T-cell (primary cell): ENCODE measurements around the gene BORCS8. TPM values are rescaled to one million over a fixed set of nuclear protein-coding genes. Genes with fewer than 3 reads are reported as not detected.
A peak's percentile ranks its signal among the peaks of the same experiment; 100 is the strongest.
"Not testable (repeated sequence)": the region's sequence is repeated elsewhere in the genome, so short reads cannot be mapped to it uniquely, and the experiment has no call there.

Source experiments
- ATAC-seq, 4 experiments: fragments of 200-7000 bp in 3 of 4; fragments of 150-1000 bp in 1 of 4; cut with Tn5 transposase; replicated peaks in 1 of 4; 1 replicate in 3 of 4; 2 replicates in 1 of 4; pipeline ENCODE4 v1.10.0; 2021; ENCODE audit warnings: moderate library complexity in 3 of 4, mild to moderate bottlenecking in 2 of 4, moderate number of reproducible peaks in 1 of 4
- CTCF ChIA-PET, 2 donors: fragments of 300-600 bp; sonication (Branson Sonifier 250); formaldehyde crosslinking; loops; one replicate each; lab custom pipeline; 2022; ENCODE audit warnings: antibody characterized with exemption in 2 of 2; lab: Charles Lee
- POLR2A ChIA-PET, 2 donors: fragments of 300-600 bp; sonication (Branson Sonifier 250); formaldehyde crosslinking; loops; one replicate each; lab custom pipeline; 2022; ENCODE audit warnings: antibody characterized with exemption in 2 of 2; lab: Charles Lee
- DNase-seq, 35 experiments: peaks; one replicate each; pipeline versions ENCODE4 v3.0.0 to v3.0.0-alpha.2; 2013 to 2023
- H3K27ac ChIP-seq: one replicate; pipeline ENCODE4 v1.5.1; 2013; ENCODE audit warnings: low read length
- H3K27me3 ChIP-seq, 2 experiments: replicated peaks in 1 of 2; 1 replicate in 1 of 2; 2 replicates in 1 of 2; pipeline versions ENCODE4 v1.6.1 to v1.7.0; 2013; ENCODE audit warnings: low read length in 1 of 2, mixed read lengths in 1 of 2; ENCODE audit not compliant: control insufficient read depth in 2 of 2, insufficient read depth in 2 of 2; ENCODE audit errors: extremely low read depth in 1 of 2
- H3K36me3 ChIP-seq, 2 donors: 1 replicate in 1 of 2; 2 replicates in 1 of 2; pipeline versions ENCODE4 v1.6.1 to v1.7.0; 2013; ENCODE audit warnings: low read length in 1 of 2; ENCODE audit not compliant: control insufficient read depth in 2 of 2, insufficient read depth in 1 of 2; ENCODE audit errors: extremely low read depth in 1 of 2
- H3K4me1 ChIP-seq, 2 experiments: 1 replicate in 1 of 2; 2 replicates in 1 of 2; pipeline versions ENCODE4 v1.6.1 to v1.7.0; 2013; ENCODE audit warnings: low read length in 2 of 2, mixed read lengths in 1 of 2; ENCODE audit not compliant: insufficient read depth in 2 of 2, control insufficient read depth in 1 of 2; ENCODE audit errors: extremely low read depth in 1 of 2
- H3K4me3 ChIP-seq, 2 donors: 1 replicate in 1 of 2; 2 replicates in 1 of 2; pipeline versions ENCODE4 v1.5.1 to v1.7.0; 2013; ENCODE audit warnings: mild to moderate bottlenecking in 2 of 2, low read length in 1 of 2, moderate library complexity in 1 of 2; ENCODE audit not compliant: control insufficient read depth in 1 of 2; ENCODE audit errors: extremely low read depth in 1 of 2
- H3K9me3 ChIP-seq: 2 replicates; pipeline ENCODE4 v1.7.0; 2013
- H3K27ac Mint-ChIP-seq, 2 donors: one replicate each; pipeline ENCODE4 v1.8.0; 2020 to 2021; ENCODE audit warnings: mild to moderate bottlenecking in 2 of 2, mixed read lengths in 2 of 2
- H3K27me3 Mint-ChIP-seq, 2 donors: one replicate each; pipeline ENCODE4 v1.8.0; 2021 to 2022; ENCODE audit warnings: mixed read lengths in 2 of 2
- H3K36me3 Mint-ChIP-seq: one replicate; pipeline ENCODE4 v1.8.0; 2021; ENCODE audit warnings: mixed read lengths
- H3K4me1 Mint-ChIP-seq, 3 donors: one replicate each; pipeline ENCODE4 v1.8.0; 2020 to 2022; ENCODE audit warnings: mixed read lengths in 3 of 3, mild to moderate bottlenecking in 1 of 3
- H3K4me3 Mint-ChIP-seq, 3 donors: one replicate each; pipeline ENCODE4 v1.8.0; 2020 to 2022; ENCODE audit warnings: mild to moderate bottlenecking in 3 of 3, mixed read lengths in 3 of 3, moderate library complexity in 3 of 3
- H3K9me3 Mint-ChIP-seq, 3 donors: one replicate each; pipeline ENCODE4 v1.8.0; 2020 to 2022; ENCODE audit warnings: mixed read lengths in 3 of 3
- WGBS: methylation state at CpG from one replicate; pipeline ENCODE4 v1.1.5; 2013; ENCODE audit warnings: missing lambda C conversion rate; ENCODE audit not compliant: insufficient coverage; 5-methylcytosine and 5-hydroxymethylcytosine counted together
- total RNA-seq, 35 experiments: library from RNA in 6 of 35; stranded (reverse) in 6 of 35; fragments of 120-200 nt in 1 of 35; gene quantifications; one replicate each; pipeline versions ENCODE4 v1.2.1 to v1.2.4 and lab custom pipeline; 2013 to 2026

BORCS8 gene
- total RNA-seq, 5 donors from 2014 or later (not counting 1 experiment from before 2014, with no cell fraction given) = 16.5 to 44.3 (median 35.5) TPM

- Histone ChIP-seq H3K36me3 (peaks cover 22 to 34% of the 10 kb centered on the region in 2 donors), H3K4me1 (peaks cover 0 to 4% of the 10 kb centered on the region in 2 experiments), H3K27ac (no peak overlapping the region), H3K27me3 (no peaks in the 10 kb centered on the region), H3K4me3 (no peak overlapping the region), H3K9me3 (no peaks in the 10 kb centered on the region)
- 85% methylated on average over 15 of the region's 17 CpGs for WGBS
- peaks cover 23% of the 10 kb centered on the region for H3K36me3 Mint-ChIP-seq
- peaks cover 0 to 3% (median 0%) of the 10 kb centered on the region in 3 donors for H3K4me1 Mint-ChIP-seq
- H3K9me3 Mint-ChIP-seq = no peaks in the 10 kb centered on the region
- ChIA-PET POLR2A (no interaction called here), CTCF (no interaction called here)
- H3K27ac Mint-ChIP-seq = no peak overlapping the region
- H3K27me3 Mint-ChIP-seq = no peaks in the 10 kb centered on the region
- DNase-seq = no peak
- no peak for ATAC-seq
- no peak overlapping the region for H3K4me3 Mint-ChIP-seq
Observed at GRCh38 chr19:19179548-19180441, 12.2 kb downstream of the BORCS8 start.

- peaks cover 14 to 25% of the 10 kb centered on the region in 2 donors for H3K36me3 ChIP-seq
- peaks cover 14% of the 10 kb centered on the region for H3K36me3 Mint-ChIP-seq
- peaks cover 0 to under 1% of the 10 kb centered on the region in 2 experiments for H3K27me3 ChIP-seq
- peaks cover 0 to 5% of the 10 kb centered on the region in 2 experiments for H3K4me1 ChIP-seq
- H3K27me3 Mint-ChIP-seq = no peaks in the 10 kb centered on the region
- DNase-seq (no peak), ATAC-seq (no peak)
- H3K27ac ChIP-seq = no peak overlapping the region
- no peak overlapping the region for H3K4me3 ChIP-seq
- ChIA-PET CTCF (interaction anchor here in 1 of 2 donors (0.5 to 0.6 kb wide), 2 partner anchors 17 to 123 kb away, joined by 3 to 6 read pairs; no protein-coding TSS in a partner anchor), POLR2A (no interaction called here)
- no peaks in the 10 kb centered on the region for H3K9me3 ChIP-seq
- no peaks in the 10 kb centered on the region for H3K9me3 Mint-ChIP-seq
- peaks cover 0 to 3% (median 0%) of the 10 kb centered on the region in 3 donors for H3K4me1 Mint-ChIP-seq
- 96% methylated on average over 7 of the region's 8 CpGs for WGBS
- no peak overlapping the region for H3K4me3 Mint-ChIP-seq
- no peak overlapping the region for H3K27ac Mint-ChIP-seq
Observed at GRCh38 chr19:19176950-19177349, 15.0 kb downstream of the BORCS8 start.

- H3K4me3 Mint-ChIP-seq, H3K4me3 ChIP-seq, ATAC-seq, H3K27ac ChIP-seq, H3K9me3 ChIP-seq, POLR2A ChIA-PET, DNase-seq, H3K27ac Mint-ChIP-seq, H3K9me3 Mint-ChIP-seq, H3K36me3 ChIP-seq, H3K36me3 Mint-ChIP-seq, H3K27me3 Mint-ChIP-seq: not testable (repeated sequence)
- peaks cover 0 to 19% of the 10 kb centered on the region in 2 experiments for H3K27me3 ChIP-seq
- peaks cover 0 to 18% of the 10 kb centered on the region in 2 experiments for H3K4me1 ChIP-seq
- peaks cover 15 to 22% (median 16%) of the 10 kb centered on the region in 3 donors for H3K4me1 Mint-ChIP-seq
- CTCF ChIA-PET = interaction anchor here (0.6 to 0.7 kb wide), 3 partner anchors 16 to 352 kb away, joined by 3 to 8 read pairs (median 5); no protein-coding TSS in a partner anchor
- whole genome bisulfite sequencing = 78% methylated on average over 2 of the region's 5 CpGs
Observed at GRCh38 chr19:19173243-19173642, 18.7 kb downstream of the BORCS8 start.

DNA sequence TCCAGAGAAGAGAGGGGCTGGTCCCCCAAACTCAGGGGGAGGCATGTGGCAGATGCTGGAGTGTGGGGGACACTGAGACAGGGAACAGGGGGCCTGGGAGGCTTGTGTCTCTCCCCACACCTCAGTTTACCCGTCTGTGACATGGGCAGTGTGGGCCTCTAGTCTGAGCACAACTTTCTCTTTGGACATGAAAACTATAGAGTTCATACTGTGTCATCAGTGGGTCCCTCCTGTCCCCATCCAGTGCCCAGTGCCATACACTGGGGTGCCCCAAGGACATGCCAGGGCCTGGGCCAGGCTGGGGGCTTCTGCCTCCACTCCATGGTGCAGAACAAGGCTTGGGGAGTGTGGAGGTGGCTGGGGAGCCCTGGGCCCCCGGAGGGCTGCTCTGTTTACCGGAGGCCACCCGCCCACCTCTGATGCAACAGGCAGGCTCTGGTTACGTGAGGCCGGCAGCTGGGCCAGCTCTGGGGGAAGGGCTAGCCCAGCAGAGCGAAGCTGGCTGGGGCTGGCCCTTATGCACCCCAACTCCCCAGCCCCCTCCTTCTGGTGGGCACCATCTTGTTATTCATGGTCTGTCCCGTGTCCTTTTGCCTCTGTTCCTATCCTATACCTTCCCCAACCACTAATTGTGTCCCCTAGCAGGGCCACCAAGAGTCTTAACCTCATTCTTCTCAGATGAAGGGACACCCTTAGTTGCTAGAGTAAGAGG, 20.0 kb downstream of the BORCS8 start:
- H3K9me3 ChIP-seq = no peaks in the 10 kb centered on the region
- H3K27me3 ChIP-seq = peaks cover 0 to 19% of the 10 kb centered on the region in 2 experiments
- DNase-seq (no peak), ATAC-seq (no peak)
- H3K4me3 ChIP-seq = no peak overlapping the region
- 89% methylated on average over 3 of the region's 8 CpGs for WGBS
- CTCF ChIA-PET = no interaction called here
- no peaks in the 10 kb centered on the region for H3K27me3 Mint-ChIP-seq
- H3K4me1 ChIP-seq = peaks cover 0 to 18% of the 10 kb centered on the region in 2 experiments
- no peak overlapping the region for H3K27ac ChIP-seq
- H3K4me1 Mint-ChIP-seq = peaks cover 15 to 22% (median 16%) of the 10 kb centered on the region in 3 donors
- no peak overlapping the region for H3K4me3 Mint-ChIP-seq
- no peaks in the 10 kb centered on the region for H3K9me3 Mint-ChIP-seq
- H3K36me3 Mint-ChIP-seq = peaks cover 3% of the 10 kb centered on the region
- H3K36me3 ChIP-seq = peaks cover 1 to 4% of the 10 kb centered on the region in 2 donors
- POLR2A ChIA-PET = no interaction called here
- H3K27ac Mint-ChIP-seq = no peak overlapping the region

- CTCF ChIA-PET = no interaction called here
- Histone ChIP-seq H3K27ac (no peak overlapping the region), H3K36me3 (peaks cover 0 to 3% of the 10 kb centered on the region in 2 donors), H3K9me3 (no peaks in the 10 kb centered on the region), H3K27me3 (peaks cover 0 to 19% of the 10 kb centered on the region in 2 experiments), H3K4me3 (no peak overlapping the region), H3K4me1 (peaks cover 0 to 18% of the 10 kb centered on the region in 2 experiments)
- Mint-ChIP-seq H3K27ac (no peak overlapping the region), H3K27me3 (no peaks in the 10 kb centered on the region), H3K4me3 (peak overlapping the region in 1 of 3 donors; percentile 67), H3K36me3 (peaks cover under 1% of the 10 kb centered on the region), H3K4me1 (peaks cover 15 to 22% (median 16%) of the 10 kb centered on the region in 3 donors), H3K9me3 (no peaks in the 10 kb centered on the region)
- WGBS = 90% methylated on average over 5 of the region's 6 CpGs
- DNase-seq = no peak
- POLR2A ChIA-PET = no interaction called here
- ATAC-seq = no peak
Observed at GRCh38 chr19:19170873-19171672, 20.9 kb downstream of the BORCS8 start.
